Right lobe of liver (tissue), 4 donors: ENCODE data around the gene ACSF2.

Experiments used
- CTCF ChIP-seq, 4 donors: fragments of 200-600 bp in 3 of 4; fragments of 450-650 bp in 1 of 4; IDR thresholded peaks; one replicate each; pipeline versions ENCODE4 v1.5.1 to v1.8.0; 2016 to 2022; ENCODE audit warnings: antibody characterized with exemption in 4 of 4, mild to moderate bottlenecking in 2 of 4
- POLR2A ChIP-seq: fragments of 450-650 bp; IDR thresholded peaks from one replicate; pipeline ENCODE4 v1.6.1; 2017; ENCODE audit warnings: antibody characterized with exemption, mild to moderate bottlenecking
- donor health status: DM: no; HTN: no; CAD: no.
- donor health status: DM: no; HTN: no; CAD: no.
- donor health status: DM: no; HTN: yes; CAD: no.

- TF ChIP-seq CTCF (IDR thresholded peaks at IDR 0.05) (peak; percentile 98 to 100 (median 98)), POLR2A (peak; percentile 86)
Measured at GRCh38 chr17:50397111-50397918, 28.7 kb upstream of the ACSF2 start, which contains the start of gene LRRC59.
